ENCODE measurements around the gene PRRT4. TPM values are rescaled to one million over a fixed set of nuclear protein-coding genes. Genes with fewer than 3 reads are reported as not detected.

The PRRT4 gene
- total and polyA plus RNA-seq, 2 of the 13 experiments (the other 11 are each of a cell fraction or from before 2014, with no cell fraction given): not detected

GRCh38 chr7:128343554-128344430, 17.7 kb downstream of the PRRT4 start, which contains the start of gene RBM28 (continued):
- TF ChIP-seq FOXJ3 (CRISPR knock-in tag; IDR thresholded peaks at IDR 0.05; ENCODE audit: borderline replicate concordance) (peak; percentile 81; the same call in 1 of the 2 replicates), GTF2F1 (IDR thresholded peaks at IDR 0.05; ENCODE audit: low read length) (peak; percentile 55; the same call in 1 of the 2 replicates), ZBTB20 (CRISPR knock-in tag; IDR thresholded peaks at IDR 0.05; ENCODE audit: borderline replicate concordance, low read depth) (peak; percentile 89; the same call in 1 of the 2 replicates), PRMT3 (CRISPR knock-in tag; IDR thresholded peaks at IDR 0.05; ENCODE audit: borderline replicate concordance, low read depth) (peak; percentile 98), REPIN1 (CRISPR knock-in tag; IDR thresholded peaks at IDR 0.05; ENCODE audit: borderline replicate concordance, low read depth) (peak; percentile 100), ZNF44 (CRISPR knock-in tag; IDR thresholded peaks at IDR 0.05) (peak; percentile 99), ZNF775 (CRISPR knock-in tag; IDR thresholded peaks at IDR 0.05; ENCODE audit: borderline replicate concordance) (peak; percentile 97), SP4 (CRISPR knock-in tag; IDR thresholded peaks at IDR 0.05) (peak; percentile 96), ZNF672 (CRISPR knock-in tag; IDR thresholded peaks at IDR 0.05) (peak; percentile 72; the same call in 1 of the 2 replicates), GTF3A (CRISPR knock-in tag; conservative IDR thresholded peaks at IDR 0.05) (0 out of 2 replicates have a peak, but pooled peaks have one; percentile 48), DNMT3B (CRISPR knock-in tag; conservative IDR thresholded peaks at IDR 0.05) (peak; percentile 99), MXD3 (CRISPR knock-in tag; IDR thresholded peaks at IDR 0.05) (peak; percentile 100), ZSCAN25 (CRISPR knock-in tag; IDR thresholded peaks at IDR 0.05) (peak; percentile 91), GABPA (IDR thresholded peaks at IDR 0.05; ENCODE audit: low read depth, low read length) (peak; percentile 85), GABPA (CRISPR knock-in tag; IDR thresholded peaks at IDR 0.05; ENCODE audit: low read depth) (peak; percentile 99), BRCA1 (CRISPR knock-in tag; IDR thresholded peaks at IDR 0.05) (peak; percentile 98), TCF7L2 (IDR thresholded peaks at IDR 0.05; ENCODE audit: low read depth, low read length) (no peak), TBX2 (CRISPR knock-in tag; IDR thresholded peaks at IDR 0.05; ENCODE audit: borderline replicate concordance) (peak; percentile 97), CCAR2 (optimal IDR thresholded peaks at IDR 0.05; ENCODE audit: low read depth, low read length) (no peak)
- TF ChIP-seq, protein P1, sequence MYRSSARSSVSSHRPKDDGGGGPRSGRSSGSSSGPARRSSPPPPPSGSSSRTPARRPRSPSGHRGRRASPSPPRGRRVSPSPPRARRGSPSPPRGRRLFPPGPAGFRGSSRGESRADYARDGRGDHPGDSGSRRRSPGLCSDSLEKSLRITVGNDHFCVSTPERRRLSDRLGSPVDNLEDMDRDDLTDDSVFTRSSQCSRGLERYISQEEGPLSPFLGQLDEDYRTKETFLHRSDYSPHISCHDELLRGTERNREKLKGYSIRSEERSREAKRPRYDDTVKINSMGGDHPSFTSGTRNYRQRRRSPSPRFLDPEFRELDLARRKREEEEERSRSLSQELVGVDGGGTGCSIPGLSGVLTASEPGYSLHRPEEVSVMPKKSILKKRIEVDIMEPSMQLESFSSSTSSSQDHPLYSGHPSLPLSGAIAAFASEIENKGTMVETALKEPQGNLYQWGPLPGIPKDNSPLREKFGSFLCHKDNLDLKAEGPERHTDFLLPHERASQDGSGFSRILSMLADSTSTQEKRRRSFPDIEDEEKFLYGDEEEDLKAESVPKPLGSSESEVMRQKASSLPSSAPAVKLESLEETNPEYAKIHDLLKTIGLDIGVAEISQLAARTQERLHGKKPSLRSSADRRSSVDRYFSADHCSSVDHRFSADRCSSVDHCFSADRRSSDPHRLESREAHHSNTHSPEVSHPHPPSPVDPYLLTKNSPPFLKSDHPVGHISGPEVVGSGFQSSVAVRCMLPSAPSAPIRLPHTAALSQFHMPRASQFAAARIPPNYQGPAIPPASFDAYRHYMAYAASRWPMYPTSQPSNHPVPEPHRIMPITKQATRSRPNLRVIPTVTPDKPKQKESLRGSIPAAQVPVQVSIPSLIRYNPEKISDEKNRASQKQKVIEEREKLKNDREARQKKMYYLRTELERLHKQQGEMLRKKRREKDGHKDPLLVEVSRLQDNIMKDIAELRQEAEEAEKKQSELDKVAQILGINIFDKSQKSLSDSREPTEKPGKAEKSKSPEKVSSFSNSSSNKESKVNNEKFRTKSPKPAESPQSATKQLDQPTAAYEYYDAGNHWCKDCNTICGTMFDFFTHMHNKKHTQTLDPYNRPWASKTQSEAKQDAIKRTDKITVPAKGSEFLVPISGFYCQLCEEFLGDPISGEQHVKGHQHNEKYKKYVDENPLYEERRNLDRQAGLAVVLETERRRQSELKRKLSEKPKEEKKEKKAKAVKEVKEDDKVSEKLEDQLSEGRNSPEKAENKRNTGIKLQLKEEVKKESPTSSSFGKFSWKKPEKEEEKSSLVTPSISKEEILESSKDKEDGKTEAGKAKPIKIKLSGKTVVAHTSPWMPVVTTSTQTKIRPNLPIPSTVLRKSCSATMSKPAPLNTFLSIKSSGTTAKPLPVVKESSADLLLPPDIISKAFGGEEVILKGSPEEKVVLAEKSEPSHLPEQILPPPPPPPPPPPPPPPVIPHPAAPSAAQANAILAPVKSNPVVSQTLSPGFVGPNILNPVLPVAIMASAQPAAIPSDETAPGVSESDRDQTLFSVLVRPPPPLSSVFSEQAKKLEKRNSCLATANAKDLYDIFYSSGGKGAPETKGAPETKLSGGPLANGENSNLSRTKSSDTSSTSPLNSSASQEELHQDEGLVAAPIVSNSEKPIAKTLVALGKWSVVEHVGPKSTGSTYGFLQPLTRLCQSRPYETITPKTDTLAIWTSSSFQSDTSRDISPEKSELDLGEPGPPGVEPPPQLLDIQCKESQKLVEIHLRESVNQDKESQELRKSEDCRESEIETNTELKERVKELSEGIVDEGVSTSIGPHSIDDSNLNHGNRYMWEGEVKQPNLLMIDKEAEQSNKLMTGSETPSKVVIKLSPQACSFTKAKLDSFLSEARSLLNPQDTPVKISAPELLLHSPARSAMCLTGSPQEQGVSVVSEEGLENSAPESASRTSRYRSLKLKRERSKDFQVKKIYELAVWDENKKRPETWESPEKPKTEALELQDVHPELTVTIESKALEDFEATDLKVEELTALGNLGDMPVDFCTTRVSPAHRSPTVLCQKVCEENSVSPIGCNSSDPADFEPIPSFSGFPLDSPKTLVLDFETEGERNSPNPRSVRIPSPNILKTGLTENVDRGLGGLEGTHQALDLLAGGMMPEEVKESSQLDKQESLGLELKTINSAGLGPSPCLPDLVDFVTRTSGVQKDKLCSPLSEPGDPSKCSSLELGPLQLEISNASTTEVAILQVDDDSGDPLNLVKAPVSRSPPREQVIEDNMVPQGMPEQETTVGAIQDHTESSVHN (CRISPR knock-in tag; IDR thresholded peaks at IDR 0.05): peak; percentile 99

Data from HepG2 (cell line).